HG03108 (cell line): ENCODE data around the gene MEI1.
A peak's percentile ranks its signal among the peaks of the same experiment; 100 is the strongest.
"Not testable (repeated sequence)": the region's sequence is repeated elsewhere in the genome, so short reads cannot be mapped to it uniquely, and the experiment has no call there.

Source experiments
- ATAC-seq: cut with Tn5 transposase; IDR thresholded peaks from one replicate; pipeline ENCODE4 v1.9.1; 2021; ENCODE audit warnings: moderate library complexity; ENCODE audit not compliant: unreplicated experiment

Gene MEI1

GRCh38 chr22:41682033-41682807 is 17.1 kb upstream of the MEI1 start:
- ATAC-seq = peak; percentile 74

GRCh38 chr22:41683052-41683451 is 16.3 kb upstream of the MEI1 start:
- no peak for ATAC-seq

- no peak for ATAC-seq
These were observed 15.7 kb upstream of the MEI1 start for GRCh38 chr22:41683616-41684015.

- ATAC-seq = no peak
These were observed 15.1 kb upstream of the MEI1 start for GRCh38 chr22:41684194-41684593.

GRCh38 chr22:41686890-41687289 is 12.4 kb upstream of the MEI1 start:
- not testable (repeated sequence) for ATAC-seq

- ATAC-seq = no peak
These were observed 11.4 kb upstream of the MEI1 start for GRCh38 chr22:41687901-41688364.

GRCh38 chr22:41688365-41689211 is 10.7 kb upstream of the MEI1 start, which contains the start of gene SNU13:
TSS of gene SNU13 (minus strand) at chr22:41688867. CDS start at chr22:41688796, 71 bp downstream.
- peak; percentile 94 for ATAC-seq

- no peak for ATAC-seq
These were observed 8.8 kb upstream of the MEI1 start for GRCh38 chr22:41690476-41690875.

- ATAC-seq = no peak
These were observed 4.1 kb upstream of the MEI1 start for GRCh38 chr22:41695211-41695610.

GRCh38 chr22:41696703-41697102 is 2.6 kb upstream of the MEI1 start:
- no peak for ATAC-seq

GRCh38 chr22:41697126-41697775 is 2.1 kb upstream of the MEI1 start:
- ATAC-seq = no peak

- ATAC-seq = no peak
These were observed 733 bp downstream of the MEI1 start for GRCh38 chr22:41700108-41700364.

- no peak for ATAC-seq
These were observed 3.5 kb downstream of the MEI1 start for GRCh38 chr22:41702763-41703162.

GRCh38 chr22:41709341-41709740 is 10.0 kb downstream of the MEI1 start:
- ATAC-seq = no peak

GRCh38 chr22:41713004-41713403 is 13.7 kb downstream of the MEI1 start:
- no peak for ATAC-seq

- ATAC-seq = no peak
These were observed 23.2 kb downstream of the MEI1 start for GRCh38 chr22:41722496-41722895.

GRCh38 chr22:41725510-41726110 is 26.3 kb downstream of the MEI1 start:
- ATAC-seq = no peak

- ATAC-seq = no peak
These were observed 32.3 kb downstream of the MEI1 start for GRCh38 chr22:41731609-41732008.

GRCh38 chr22:41732096-41732772 is 32.9 kb downstream of the MEI1 start:
- no peak for ATAC-seq

GRCh38 chr22:41733241-41733640 is 33.9 kb downstream of the MEI1 start:
- ATAC-seq = not testable (repeated sequence)

- no peak for ATAC-seq
These were observed 40.3 kb downstream of the MEI1 start for GRCh38 chr22:41739576-41739975.
